NCI-H128 (cell line): ENCODE measurements around the gene MAST1.
"Not testable (repeated sequence)": the region's sequence is repeated elsewhere in the genome, so short reads cannot be mapped to it uniquely, and the experiment has no call there.

Experiments used
- DNase-seq: peaks from one replicate; lab custom pipeline; 2025; ENCODE audit not compliant: unreplicated experiment; lab: John Stamatoyannopoulos, UW

Gene MAST1

DNA sequence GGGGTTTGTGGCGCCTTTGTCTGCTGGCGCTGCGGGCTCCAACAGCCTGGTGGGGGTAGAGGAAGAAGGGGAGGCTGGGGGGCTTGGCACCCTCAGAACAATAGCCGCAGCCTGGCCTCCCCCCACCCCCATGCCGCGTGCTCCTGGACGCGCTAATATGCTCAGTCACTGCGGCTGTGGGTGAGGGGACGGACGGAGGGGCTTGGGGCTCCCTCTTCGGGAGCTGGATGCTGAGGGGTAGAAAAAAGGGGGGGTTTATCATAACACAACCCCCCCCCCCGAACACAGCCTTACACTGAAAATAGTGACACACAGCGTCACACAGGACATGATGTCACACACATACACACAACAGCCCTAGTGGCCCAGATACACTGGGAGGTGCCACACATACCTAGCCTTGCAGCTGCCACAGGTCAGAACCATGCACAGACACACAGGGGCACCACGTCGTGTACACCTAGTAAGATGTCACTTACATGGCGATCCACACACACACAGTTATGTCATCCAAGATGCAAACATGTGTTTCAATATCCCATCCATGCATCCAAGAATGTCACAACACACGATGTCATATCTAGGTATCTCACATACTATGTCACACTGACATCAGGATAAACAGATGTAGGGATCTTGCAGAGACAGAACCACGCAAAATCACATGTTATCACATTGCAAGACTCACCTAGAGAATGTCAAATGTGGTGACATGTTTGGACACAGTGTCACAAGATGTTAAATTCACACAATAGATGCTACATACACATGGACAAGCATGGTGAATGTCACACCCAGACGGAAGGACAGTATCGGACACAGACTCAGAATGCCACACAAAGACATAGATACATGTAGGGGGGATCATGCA lies 806 bp downstream of the MAST1 start:
- no peak for DNase-seq

DNA sequence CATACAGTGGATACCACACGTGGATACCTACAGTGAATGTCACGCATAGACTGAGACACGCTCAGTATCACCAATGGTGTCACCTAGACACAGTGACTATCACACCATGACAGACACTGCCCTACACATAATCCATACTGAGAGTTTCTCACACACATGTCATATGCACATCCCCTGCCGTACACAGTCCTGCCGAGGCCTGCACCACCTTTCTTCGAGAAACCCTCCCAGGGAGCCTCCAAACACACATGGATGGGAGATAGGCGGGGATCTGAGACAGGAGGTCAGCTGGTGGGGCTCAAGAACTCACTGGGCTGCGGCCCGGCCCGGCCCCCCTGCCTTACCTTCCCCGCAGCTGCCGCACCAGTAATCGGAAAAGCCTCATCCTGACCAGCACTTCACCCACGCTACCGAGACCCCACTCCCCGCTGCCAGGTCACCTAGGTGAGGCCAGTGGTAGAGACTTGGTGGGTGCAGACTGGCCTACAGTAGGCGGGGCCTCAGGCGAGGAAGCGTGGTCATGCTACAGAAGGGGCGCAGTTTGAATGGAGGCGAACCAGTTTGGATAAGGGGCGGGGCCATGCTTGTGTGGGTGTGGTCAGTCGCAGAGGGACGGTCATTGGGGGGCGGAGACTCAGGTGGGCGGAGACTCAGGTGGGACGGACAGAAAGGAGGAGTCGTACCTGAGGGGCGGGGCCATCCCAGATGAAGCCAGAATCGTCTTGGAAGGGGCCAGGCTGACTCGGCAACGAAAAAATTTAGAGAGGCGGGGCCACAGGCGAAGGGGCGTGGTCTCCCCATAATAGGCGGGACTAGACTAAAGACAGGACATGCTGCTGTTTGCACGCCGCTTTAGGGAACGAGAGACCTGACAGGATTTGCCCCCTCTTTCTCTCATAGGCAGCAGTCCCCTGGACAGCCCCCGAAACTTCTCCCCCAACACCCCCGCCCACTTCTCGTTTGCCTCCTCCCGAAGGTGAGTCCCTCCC lies 2.1 kb downstream of the MAST1 start:
- no peak for DNase-seq

DNA sequence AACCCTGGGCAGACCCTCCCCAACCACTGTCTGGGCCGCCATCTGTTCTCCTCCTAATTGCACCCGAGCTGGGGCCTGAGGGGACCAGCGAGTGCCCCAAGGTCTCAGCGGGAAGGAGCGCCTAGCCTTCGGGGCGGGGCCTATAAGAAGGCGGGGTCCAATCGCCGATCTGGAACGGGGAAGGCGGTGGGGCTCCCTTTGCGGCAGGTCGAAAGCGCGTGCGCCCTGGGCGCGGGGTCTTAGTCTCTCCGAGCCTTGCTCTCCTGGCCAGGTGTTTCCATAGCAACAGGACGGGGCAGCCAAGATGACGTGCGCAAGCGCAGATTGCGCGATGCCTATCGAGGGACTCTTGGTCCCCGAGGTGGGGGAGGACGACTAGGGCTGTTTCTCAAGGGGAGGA lies 2.8 kb downstream of the MAST1 start:
- DNase-seq: no peak

DNA sequence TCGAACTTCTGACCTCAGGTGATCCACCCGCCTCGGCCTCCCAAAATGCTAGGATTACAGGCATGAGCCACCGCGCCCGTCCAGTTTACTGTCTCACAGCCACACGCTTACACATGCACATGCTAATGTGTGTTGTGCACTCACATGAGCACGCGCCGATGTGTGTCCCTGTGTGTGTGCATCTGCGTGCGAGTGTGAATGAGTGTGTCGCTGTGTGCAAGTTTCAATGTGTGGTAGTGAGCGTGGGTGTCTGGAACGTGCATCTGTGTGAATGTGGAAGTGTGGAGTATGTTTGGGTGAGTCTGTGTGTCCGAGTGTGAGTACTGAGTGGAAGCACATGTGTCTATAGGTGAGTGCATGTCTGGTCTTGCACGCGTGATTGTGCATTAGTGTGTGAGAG lies 4.2 kb downstream of the MAST1 start:
- DNase-seq: no peak

DNA sequence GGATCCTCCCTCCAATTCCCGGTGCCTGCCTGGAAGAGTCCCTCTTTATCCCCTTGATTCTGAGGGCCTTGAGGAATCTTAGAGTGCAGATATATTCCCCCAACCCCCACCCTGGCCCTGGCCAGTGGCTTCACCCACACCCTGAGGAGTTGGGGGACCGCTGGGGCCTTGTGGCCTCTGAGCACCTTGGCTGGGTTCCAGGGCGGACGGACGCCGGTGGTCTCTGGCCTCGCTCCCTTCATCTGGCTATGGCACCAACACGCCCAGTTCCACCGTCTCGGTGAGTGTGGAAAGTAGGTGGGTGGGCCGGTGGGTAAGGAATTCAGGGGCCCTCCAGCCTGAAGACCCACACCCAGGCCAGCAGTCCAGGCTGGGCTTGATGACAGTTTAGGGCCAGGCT lies 5.0 kb downstream of the MAST1 start:
- DNase-seq: no peak

DNA sequence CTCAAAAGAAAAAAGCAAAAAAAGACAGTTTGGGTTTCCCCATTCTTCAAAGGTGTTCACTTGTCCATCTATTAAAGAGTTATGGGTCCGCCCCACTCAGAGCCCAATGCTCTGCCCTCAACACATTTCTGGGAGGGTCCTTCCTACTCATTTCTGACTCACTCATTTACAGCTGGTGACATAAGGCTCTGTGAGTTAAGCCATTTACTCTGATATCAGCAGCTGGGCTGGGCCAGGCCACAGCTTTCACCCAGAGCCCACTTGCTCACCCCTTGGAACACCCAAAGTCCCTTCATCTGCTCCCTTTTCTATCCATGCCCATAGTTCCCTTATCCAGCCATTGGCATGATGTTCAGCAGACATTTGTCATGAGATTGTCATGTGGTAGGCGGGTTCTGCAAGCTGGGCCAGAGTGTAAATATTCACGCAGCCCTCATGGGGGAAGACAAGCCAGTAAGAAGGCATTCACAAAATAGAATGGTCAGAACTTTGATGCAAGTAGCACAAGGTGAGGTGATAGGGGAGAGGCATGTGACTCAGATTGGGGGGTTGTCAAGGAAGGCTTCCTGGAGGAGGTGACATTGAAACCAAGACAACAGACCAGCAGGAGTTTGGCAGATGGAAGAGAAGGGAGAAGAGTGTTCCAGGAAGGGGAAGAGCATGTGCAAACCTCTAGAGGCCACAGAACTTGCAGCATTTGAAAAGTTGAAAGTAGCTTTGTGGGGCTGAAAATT lies 5.9 kb downstream of the MAST1 start:
- no peak for DNase-seq

DNA sequence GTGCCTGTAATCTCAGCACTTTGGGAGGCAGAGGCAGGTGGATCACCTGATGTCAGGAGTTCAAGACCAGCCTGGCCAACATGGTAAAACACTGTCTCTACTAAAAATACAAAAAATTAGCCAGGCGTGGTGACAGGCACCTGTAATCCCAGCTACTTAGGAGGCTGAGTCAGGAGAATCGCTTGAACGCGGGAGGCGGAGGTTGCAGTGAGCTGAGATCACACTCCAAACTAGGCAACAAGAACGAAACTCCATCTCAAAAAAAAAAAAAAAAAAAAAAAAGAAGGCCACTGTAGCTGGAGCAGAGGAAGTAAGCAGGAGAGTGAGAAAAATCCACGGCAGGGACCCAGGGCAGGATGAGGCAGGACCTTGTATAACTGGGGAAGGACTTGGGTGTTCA lies 8.3 kb downstream of the MAST1 start:
- DNase-seq: not testable (repeated sequence)

DNA sequence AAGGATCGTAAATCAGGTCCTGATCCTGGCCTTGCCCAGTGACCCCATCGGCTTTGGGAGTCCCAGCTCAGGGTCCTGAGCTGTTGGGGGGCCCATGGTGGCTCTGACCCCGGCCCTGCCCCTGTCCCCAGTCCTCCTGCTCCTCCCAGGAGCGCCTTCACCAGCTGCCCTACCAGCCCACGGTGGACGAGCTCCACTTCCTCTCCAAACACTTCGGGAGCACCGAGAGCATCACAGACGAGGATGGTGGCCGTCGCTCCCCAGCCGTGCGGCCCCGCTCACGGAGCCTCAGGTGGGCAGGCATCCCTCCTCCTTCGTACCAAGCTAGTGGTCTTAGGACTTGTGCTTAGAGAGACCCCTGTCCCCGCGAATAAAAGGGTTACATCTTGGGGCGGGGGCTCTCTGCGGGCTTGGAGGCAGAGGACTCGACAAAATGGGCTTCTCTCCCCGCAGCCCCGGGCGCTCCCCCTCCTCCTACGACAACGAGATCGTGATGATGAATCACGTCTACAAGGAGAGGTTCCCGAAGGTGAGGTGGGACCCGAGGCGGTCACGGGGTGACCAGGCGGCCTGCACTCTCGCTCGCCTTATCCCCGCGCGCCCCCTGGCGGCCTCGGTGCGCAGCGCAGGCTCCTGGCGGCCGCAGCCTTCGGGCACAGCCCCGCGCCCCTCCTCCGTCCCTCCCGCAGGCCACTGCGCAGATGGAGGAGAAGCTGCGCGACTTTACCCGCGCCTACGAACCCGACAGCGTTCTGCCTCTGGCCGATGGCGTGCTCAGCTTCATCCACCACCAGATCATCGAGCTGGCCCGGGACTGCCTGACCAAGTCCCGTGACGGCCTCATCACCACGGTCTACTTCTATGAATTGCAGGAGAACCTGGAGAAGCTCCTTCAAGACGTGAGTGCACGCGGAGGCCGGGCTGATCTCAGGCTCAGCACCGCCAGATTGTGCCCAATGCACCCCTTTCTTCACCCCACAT lies 9.1 kb downstream of the MAST1 start:
- DNase-seq: peak; percentile 45

DNA sequence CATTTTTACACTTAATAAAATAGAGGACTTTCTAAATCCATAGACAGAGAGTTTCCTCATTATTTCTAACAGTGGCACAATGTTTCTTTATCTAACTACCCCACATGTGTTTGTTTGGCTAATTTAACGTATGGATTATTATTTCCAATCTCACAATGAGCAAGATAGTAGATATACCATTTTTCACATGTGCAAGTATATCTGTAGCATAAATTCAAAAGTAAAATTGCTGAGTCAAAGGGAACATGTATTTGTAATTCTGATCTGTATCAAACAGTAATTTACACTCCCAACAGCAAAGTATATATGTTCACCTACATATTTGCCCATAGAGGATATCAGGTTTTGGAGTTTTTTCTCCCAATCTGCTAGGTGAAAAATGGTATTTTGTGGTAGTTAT lies 18.3 kb downstream of the MAST1 start:
- DNase-seq: no peak

DNA sequence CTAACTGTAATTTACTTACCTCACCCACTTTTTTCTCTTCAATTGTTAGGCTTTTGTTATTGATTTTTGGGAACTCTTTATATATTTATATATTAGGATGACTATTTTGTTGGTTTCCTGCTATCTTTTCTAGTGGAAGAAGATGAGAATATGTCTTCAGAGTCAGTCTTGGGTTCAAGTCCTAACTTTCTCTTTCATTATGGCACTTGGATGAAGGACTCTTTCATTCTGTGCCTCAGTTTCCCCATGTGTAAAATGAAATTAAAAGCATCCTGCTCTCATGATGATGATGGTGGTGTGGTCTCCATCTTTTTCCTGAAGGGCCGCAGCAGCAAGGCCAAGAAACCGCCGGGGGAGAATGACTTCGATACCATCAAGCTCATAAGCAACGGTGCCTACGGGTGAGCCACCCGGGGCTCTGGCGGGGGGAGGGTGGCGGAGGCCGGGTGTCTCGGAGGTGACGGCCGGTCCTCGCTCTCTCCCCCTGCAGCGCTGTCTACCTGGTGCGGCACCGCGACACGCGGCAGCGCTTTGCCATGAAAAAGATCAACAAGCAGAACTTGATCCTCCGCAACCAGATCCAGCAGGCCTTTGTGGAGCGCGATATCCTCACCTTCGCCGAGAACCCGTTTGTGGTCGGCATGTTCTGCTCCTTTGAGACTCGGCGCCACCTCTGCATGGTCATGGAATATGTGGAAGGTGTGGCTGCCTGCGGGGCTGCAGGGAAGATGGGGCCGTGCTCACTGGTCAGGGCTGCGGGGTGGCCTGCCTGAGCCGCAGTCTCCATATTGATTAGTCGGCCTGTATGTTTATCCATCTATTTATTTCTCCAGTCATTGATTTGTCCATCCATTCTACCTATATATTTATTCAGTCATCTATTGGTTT lies 20.0 kb downstream of the MAST1 start:
- no peak for DNase-seq

DNA sequence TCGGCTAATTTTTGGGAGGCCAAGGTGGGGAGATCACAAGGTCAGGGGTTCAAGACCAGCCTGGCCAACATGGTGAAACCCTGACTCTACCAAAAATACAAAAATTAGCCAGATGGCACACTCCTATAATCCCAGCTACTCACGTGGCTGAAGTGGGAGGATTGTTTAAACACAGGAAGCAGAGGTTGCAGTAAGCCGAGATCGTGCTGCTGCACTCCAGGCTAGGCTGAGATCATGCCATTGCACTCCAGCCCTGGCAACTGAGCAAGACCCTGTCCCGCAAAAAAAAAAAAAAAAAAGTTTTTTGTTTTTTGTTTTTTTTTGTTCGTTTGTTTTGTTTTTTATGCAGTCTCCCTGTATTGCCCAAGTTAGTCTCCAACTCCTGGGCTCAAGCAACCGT lies 21.2 kb downstream of the MAST1 start:
- DNase-seq: no peak

DNA sequence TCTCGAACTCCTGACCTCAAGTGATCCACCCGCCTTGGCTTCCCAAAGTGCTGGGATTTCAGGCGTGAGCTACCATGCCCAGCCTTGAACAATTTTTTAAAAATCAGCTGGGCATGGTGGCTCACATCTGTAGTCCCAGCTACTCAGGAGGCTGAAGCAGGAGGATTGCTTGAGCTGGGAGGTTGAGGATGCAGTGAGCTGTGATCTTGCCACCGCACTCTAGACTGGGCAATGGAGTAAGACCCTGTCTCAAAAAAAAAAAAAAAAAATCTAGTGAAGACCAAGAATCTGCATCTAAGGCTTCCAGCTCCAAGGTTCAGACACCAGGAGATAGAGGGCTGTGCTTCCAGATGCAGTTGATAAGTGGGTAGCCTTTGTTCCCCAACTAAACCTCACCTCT lies 25.8 kb downstream of the MAST1 start:
- no peak for DNase-seq

DNA sequence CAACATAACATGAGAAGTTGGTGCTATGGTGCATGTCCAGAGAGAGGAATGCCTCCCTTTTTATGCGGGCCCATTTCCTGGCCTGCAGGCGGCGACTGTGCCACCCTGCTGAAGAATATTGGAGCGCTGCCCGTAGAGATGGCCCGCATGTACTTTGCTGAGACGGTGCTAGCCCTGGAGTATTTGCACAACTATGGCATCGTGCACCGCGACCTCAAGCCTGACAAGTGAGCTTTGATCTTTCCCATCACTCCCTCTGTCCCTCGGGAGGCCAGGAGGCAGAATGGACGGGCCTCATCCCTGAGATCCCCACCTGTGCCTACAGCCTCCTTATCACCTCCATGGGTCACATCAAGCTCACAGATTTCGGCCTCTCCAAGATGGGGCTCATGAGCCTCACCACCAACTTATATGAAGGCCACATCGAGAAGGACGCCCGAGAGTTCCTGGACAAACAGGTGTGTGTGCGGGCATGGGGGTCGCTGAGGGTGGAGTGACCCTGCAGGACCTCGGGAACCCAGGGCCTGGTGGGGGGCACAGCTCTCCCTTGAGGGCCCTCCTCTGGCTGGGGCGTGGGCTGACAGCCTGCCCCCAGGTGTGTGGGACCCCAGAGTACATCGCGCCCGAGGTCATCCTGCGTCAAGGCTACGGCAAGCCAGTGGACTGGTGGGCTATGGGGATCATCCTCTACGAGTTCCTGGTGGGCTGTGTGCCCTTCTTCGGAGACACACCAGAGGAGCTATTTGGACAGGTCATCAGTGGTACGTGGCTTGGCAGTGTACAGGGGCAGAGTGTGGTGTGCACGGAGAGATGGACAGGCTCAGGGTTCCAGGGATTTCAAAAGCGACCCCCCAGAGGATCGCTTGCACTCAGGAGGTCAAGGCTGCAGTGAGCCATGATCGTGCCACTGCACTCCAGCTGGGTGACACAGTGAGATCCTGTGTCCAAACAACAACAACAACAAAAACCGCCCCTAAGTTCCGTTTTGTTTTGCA lies 26.7 kb downstream of the MAST1 start:
- no peak for DNase-seq

DNA sequence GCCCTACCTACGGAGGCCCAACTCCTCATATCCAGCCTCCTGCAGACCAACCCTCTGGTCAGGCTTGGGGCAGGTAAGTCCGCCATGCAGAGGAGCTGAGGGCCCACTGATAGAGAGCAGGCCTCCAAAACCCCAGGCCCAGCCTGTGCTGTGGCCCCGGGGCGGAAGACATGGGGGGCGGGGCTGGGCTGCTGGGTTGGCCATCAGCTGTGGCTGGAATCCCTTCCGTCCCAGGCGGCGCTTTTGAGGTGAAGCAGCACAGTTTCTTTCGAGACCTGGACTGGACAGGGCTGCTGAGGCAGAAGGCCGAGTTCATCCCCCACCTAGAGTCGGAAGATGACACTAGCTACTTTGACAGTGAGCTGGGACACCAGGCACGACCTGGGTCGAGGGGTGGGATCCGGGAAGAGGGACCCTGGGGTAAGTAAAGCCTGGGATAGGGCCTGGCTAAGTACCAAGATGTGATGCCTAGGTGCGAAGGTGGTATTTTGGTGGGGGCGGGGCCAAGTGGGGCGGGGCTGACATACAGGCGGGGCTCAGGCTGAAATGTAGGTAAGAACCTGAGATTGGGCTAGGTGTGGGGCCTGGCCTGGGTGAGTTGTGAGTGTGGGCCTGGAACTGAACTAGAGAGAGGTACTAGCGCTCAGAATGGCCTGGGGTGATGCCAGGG lies 27.6 kb downstream of the MAST1 start:
- DNase-seq: no peak

DNA sequence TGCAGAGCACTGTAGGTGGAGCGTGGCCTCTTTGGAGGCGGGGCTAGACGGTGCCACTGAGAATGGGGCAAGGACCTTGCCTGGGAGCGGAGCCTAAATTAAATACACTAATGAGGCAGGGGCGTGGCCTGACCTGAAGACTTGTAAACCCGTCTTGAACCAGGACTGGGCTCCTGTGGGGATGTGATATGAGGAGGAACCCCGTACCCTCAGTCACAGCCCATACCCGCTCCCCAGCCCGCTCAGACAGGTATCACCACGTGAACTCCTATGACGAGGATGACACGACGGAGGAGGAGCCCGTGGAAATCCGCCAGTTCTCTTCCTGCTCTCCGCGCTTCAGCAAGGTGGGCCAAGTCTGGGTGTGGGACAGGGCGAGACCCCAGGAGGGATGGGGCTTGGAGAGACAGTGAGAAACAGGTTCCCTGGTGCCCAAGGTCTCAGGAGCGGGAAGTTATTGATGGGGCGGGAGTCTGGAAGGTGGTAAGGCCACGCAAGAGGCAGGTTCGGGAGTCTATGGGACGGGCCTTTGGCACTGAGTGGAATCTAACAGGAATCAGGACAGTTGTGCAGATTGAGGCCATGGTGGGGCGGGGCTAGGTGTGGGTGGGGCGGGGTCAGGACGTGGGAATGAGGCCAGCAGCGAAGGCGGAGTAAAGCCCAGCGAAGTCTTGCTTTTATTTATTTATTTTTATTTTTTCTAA lies 28.3 kb downstream of the MAST1 start:
- DNase-seq: no peak
